Stimulated activated CD4-positive, alpha-beta T cell treated with anti-CD3 and anti-CD28 coated beads, Interleukin-1b, Interleukin-23, amount 100 ng/mL, for 1 hour (primary cell): ENCODE results near the gene GRAMD4.

Experiments
- DNase-seq, 2 donors: peaks; one replicate each; pipeline ENCODE4 v3.0.0-alpha.2; 2020; ENCODE audit warnings: low read depth in 2 of 2

Gene GRAMD4

GRCh38 chr22:46671824-46672432 lies 51.7 kb downstream of the GRAMD4 start:
- no peak for DNase-seq

- DNase-seq = no peak
Measured at GRCh38 chr22:46672731-46673130, 52.5 kb downstream of the GRAMD4 start.

DNA sequence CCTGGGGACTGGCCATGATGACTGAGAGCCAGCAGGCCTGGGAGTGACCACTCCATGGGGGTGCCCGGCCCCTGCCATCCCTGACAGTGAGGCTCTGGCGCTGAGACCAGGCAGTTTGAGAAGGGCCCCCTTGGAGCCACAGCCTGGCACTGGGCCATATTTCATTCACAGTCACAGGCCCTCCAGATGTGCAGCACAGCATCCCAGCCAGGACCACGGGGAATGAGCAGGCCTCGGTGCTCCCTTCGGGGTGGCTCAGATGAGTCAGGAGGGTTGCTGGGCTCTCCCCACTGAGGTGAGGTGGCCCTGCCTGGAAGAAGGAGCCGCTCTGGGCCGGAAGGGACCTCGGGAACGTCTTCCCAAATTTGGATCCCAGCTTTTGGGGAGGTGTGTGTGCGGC lies 53.0 kb downstream of the GRAMD4 start:
- DNase-seq = no peak

DNA sequence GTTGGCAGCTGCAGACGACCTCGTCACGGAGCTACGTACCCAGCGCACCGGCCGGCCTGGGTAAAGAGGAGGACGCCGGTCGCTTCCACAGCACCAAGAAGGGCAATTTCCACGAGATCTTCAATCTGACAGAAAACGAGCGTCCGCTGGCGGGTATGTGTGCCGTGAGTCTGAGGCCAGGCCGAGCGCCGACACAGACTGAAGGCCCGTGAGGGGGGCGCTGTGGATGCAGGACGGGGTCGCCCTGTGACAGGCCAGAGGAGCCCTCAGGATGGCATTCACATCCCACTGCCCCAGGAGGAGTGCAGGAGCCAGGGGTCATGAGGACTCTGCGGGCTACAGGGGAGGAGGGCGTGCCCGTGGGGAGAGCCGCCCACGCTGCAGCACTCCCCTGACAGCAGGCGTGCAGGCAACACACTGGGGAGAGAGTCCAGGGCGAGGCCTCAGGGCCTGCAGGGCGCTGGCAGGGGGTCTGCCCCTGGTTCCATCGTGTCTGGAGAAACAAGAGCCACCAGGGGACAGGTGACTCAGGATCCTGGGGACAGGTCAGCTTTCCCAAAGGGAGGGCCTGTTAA lies 53.6 kb downstream of the GRAMD4 start:
- DNase-seq = no peak

DNA sequence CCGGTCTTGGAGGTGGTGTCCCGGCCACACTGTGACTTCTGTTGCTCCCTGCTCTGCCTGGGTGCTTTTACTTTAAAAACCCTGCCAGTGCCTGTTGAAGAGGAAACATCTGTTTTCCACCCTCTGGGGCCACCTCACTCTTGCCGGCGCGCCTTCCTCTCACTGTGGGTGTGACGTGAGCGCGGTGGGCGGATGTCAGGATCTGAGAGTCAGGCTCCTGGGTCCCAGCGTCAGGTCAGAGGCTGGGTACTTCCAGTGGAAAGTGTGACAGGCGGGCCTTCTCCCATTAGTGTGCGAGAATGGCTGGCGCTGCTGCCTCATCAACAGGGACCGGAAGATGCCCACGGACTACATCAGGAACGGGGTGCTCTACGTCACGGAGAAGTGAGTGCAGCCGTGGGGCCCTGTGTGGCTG lies 54.2 kb downstream of the GRAMD4 start:
- DNase-seq = peak; percentile 72 to 88

DNA sequence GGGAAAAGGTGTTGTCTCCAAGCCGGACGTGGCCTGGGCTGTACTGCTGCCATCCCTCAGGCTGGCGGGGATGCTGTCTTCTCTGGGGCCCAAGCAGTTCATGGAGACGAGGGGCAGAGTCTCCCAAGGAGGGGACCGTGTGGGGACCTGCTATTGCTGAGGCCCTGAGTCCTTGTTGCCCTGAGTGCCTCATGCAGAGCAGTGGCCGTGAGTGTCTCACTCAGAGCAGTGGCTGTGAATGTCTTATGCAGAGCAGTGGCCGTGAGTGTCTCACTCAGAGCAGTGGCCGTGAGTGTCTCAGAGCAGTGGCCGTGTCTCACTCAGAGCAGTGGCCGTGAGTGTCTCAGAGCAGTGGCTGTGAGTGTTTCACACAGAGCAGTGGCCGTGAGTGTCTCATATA lies 54.7 kb downstream of the GRAMD4 start:
- no peak for DNase-seq

- no peak for DNase-seq
Measured at GRCh38 chr22:46675479-46675878, 55.3 kb downstream of the GRAMD4 start.

DNA sequence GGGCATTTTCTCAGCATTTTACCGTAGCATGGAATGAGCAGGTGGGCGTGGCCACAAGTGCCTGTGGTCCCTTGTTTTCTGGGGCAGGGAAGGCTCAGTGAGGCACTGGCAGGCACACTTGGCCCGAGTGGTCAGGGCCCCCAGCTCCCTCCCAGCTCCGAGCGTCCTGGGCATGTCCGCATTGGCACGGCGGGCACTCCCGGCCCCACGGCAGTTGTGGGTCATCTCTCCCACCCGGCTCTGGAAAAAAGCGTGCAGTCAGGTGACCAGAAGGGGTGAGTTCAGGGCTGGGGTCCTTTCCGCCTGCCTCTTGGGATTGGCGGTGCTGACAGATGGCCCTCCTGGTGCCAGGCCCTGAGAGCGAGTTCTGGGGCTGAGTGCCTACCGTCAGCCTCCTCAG lies 55.8 kb downstream of the GRAMD4 start:
- DNase-seq = no peak

DNA sequence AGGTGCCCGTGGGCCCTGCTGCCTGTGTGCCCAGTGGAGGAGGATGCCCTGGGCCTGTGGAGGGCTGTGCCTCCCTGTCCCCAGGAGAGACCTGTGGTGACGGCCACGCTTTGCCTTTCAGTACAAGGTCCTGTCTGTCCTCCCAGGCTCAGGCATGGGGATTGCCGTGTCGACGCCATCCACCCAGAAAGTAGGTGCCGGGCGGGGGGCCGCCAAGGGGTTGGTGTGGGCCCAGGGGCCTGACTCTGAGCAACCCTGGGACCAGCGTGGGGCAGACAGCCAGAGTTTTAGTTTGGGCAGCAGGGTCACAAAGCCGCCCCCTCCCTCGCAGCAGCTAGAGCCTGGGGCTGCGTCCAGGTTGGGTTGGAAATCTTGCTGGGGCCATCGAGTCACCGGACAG lies 56.3 kb downstream of the GRAMD4 start:
- no peak for DNase-seq

DNA sequence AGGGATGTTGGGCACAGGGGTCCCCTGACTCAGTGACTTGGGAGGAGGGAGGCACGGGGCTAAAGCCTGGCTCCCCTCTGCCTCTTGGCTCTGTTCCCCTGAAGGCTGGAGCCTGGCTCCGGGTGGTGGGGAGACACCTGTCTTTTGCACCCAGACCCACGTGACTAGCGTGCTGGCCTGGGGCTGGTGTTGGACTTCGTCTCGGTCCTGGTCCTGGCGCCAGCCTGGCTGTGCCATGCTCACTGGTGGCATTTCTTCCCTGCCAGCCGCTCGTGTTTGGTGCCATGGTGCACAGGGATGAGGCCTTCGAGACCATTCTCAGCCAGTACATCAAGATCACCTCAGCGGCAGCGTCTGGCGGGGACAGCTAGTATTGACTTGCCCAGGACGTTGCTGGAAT lies 56.7 kb downstream of the GRAMD4 start:
- DNase-seq = no peak

GRCh38 chr22:46677323-46678002 lies 57.3 kb downstream of the GRAMD4 start:
- DNase-seq = no peak

GRCh38 chr22:46678003-46678657 lies 57.9 kb downstream of the GRAMD4 start:
- DNase-seq = no peak

- DNase-seq = no peak
Measured at GRCh38 chr22:46678785-46679700, 58.9 kb downstream of the GRAMD4 start.

GRCh38 chr22:46679706-46680269 lies 59.6 kb downstream of the GRAMD4 start:
- no peak for DNase-seq

DNA sequence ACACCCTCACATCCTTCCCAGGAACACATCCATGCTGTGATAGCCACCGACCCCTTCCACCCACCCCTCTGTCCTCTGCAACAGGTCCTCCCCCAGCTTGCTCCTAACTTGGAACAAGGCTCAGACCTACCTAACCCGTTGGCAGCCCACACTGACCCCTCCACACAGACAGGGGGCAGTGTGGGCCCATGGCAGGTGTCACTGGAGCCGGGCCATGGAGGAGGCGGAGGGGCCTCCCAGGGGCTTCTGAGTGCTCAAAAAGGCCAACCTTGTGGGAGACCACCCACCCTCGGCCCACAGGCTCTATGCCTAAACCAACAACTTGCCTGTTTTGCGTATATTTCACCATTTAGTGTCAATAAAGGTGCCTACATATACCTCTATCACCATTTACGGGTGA lies 60.8 kb downstream of the GRAMD4 start:
- no peak for DNase-seq

GRCh38 chr22:46682011-46682731 lies 62.0 kb downstream of the GRAMD4 start:
- no peak for DNase-seq

DNA sequence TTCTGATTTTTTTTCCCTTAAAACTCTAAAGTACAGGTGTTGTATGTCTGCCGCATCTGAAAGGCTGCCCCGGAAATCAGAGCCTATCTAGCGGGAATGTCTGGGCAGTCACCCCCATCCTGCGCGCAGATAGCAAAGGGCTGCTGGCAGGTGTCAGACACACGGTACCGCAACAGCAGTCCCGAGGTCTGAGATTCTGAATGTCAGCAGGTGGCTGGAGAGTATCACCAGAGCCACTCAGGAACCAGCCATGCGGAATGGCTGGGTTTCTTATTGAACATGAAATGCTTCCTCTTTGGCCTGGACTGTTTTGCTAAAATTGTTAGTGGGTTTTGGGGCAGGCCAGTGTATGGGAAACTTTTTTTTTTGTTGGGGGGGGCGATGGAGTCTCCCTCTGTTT lies 64.5 kb downstream of the GRAMD4 start:
- no peak for DNase-seq

DNA sequence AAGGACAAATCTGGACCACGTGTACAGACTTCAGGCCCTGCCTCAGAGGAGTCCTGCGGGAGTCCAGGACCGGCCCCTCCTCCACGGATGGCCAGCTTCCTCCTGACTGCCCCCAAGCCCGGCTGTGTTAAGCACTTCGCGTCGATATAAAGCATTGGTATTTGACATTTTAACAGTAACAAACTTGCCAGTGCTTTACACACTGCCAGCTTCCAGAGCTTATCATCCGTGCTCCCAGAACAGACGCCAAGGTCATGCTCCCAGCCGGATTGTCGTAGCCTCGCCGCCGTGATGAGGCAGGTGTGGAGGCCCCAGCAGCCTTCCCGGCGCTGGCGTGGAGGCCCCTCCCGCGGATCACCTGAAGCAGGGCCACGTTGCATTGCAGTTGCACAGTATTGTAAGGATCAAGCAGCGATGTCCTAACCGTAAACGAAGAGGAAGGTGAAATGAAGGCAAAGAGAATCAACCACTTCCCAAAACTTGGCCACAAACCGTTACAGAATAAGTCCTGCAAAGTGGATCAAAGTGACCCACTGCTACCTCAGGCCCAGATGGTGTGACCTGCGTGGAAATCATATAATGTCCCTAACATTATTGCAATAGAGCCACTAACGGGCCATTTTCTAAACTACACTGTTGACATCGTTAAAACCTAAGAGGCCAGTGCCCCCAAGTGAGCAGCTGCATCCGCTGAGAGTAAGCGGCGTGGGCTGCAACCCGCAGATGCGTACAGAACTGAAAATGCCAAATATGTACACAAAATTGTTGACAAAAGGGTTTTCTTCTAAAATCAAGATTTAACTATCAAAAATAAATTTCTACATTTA lies 66.2 kb downstream of the GRAMD4 start:
- no peak for DNase-seq

DNA sequence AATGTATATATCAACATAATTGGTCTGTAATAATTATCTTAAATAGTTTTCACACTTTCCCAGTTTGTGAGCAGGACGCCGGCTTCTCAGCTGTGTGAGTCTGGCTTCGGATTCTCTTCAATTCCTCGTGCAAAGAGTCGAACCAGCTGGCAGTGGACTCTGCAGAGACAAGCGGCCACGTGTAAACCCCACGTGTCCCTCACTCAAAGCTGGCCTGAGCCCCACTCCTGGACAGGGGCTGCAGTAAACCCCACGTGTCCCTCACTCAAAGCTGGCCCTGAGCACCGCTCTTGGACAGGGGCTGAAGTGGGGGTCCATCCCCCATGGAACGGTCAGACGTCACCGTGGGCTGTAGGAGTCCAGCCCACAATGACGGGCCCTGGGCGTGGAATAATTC lies 66.9 kb downstream of the GRAMD4 start:
- no peak for DNase-seq

GRCh38 chr22:46687460-46687859 lies 67.3 kb downstream of the GRAMD4 start:
- DNase-seq = no peak
